Gastrocnemius medialis (tissue), 4 donors: Measurements from ENCODE around the gene ARVCF.

Experiments
- POLR2A ChIP-seq, 2 donors: fragments of 450-650 bp; IDR thresholded peaks; one replicate each; pipeline ENCODE4 v1.6.1; 2017; ENCODE audit warnings: antibody characterized with exemption in 2 of 2, mild to moderate bottlenecking in 2 of 2, moderate library complexity in 2 of 2
- TF ChIP-seq, protein P1 (sequence below), 5 experiments: fragments of 450-650 bp in 3 of 5; fragments of 200-600 bp in 2 of 5; sonication (generic) in 2 of 5; IDR thresholded peaks in 4 of 5; conservative IDR thresholded peaks in 1 of 5; 1 replicate in 4 of 5; 2 replicates in 1 of 5; pipeline ENCODE4 v1.5.1; 2016 to 2019; ENCODE audit warnings: antibody characterized with exemption in 5 of 5, mild to moderate bottlenecking in 3 of 5, moderate library complexity in 3 of 5

DNA sequence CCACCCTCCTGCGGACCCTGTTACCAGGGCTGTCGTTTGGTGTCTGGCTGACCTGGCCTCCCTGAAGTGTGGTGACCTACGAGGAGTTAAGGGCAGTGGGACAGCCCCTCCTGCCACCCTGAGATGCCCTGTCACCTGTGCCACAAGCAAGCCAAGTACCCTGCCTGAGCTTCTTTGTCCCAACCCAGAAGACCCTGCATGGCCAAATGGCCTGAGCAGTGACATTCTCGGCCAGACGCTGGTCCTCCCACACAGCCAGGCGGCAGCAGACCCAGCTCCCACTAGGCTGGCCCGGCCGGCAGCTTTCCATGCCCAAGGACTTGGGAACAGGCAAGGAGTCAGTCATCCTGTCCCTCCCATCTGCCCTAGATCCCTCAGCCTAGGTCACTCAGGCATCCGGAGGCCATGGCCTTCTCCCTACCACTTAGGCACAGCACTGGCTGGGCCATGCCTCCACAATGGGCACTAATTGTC, 7.6 kb downstream of the ARVCF start:
- TF ChIP-seq, protein P1, sequence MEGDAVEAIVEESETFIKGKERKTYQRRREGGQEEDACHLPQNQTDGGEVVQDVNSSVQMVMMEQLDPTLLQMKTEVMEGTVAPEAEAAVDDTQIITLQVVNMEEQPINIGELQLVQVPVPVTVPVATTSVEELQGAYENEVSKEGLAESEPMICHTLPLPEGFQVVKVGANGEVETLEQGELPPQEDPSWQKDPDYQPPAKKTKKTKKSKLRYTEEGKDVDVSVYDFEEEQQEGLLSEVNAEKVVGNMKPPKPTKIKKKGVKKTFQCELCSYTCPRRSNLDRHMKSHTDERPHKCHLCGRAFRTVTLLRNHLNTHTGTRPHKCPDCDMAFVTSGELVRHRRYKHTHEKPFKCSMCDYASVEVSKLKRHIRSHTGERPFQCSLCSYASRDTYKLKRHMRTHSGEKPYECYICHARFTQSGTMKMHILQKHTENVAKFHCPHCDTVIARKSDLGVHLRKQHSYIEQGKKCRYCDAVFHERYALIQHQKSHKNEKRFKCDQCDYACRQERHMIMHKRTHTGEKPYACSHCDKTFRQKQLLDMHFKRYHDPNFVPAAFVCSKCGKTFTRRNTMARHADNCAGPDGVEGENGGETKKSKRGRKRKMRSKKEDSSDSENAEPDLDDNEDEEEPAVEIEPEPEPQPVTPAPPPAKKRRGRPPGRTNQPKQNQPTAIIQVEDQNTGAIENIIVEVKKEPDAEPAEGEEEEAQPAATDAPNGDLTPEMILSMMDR (IDR thresholded peaks at IDR 0.05 in 4 of 5, conservative IDR thresholded peaks at IDR 0.05 in 1 of 5) = no peak
- TF ChIP-seq POLR2A (IDR thresholded peaks at IDR 0.05) = no peak
